Naive thymus-derived CD4-positive, alpha-beta T cell (primary cell): ENCODE measurements around the gene JSRP1. TPM values are rescaled to one million over a fixed set of nuclear protein-coding genes. Genes with fewer than 3 reads are reported as not detected.

ENCODE experiments used
- ATAC-seq: fragments of 150-1000 bp; cut with Tn5 transposase; 2 replicates; pipeline ENCODE4 v1.10.0; 2021; ENCODE audit warnings: mild to moderate bottlenecking, moderate library complexity
- CTCF ChIA-PET: fragments of 350-600 bp; sonication (Branson Sonifier 250); formaldehyde crosslinking; loops from one replicate; lab custom pipeline; 2021; ENCODE audit warnings: antibody characterized with exemption; lab: Charles Lee
- POLR2A ChIA-PET: fragments of 350-600 bp; sonication (Branson Sonifier 250); formaldehyde crosslinking; loops from one replicate; lab custom pipeline; 2021; ENCODE audit warnings: antibody characterized with exemption, inconsistent platforms; lab: Charles Lee
- DNase-seq, 9 donors: peaks; one replicate each; pipeline versions ENCODE4 v3.0.0 to v3.0.0-alpha.2; 2020 to 2022; ENCODE audit warnings: mixed read lengths in 1 of 9
- H3K27ac ChIP-seq: one replicate; pipeline ENCODE4 v1.7.0; 2013; ENCODE audit warnings: mild to moderate bottlenecking, low read depth, low read length, moderate library complexity
- H3K27me3 ChIP-seq, 2 donors: one replicate each; pipeline ENCODE4 v1.7.0; 2013; ENCODE audit warnings: low read length in 2 of 2, mild to moderate bottlenecking in 2 of 2, moderate library complexity in 2 of 2; ENCODE audit not compliant: control insufficient read depth in 2 of 2, insufficient read depth in 2 of 2
- H3K36me3 ChIP-seq, 3 experiments: 1 replicate in 2 of 3; 2 replicates in 1 of 3; pipeline ENCODE4 v1.7.0; 2013; ENCODE audit warnings: low read length in 3 of 3, mild to moderate bottlenecking in 3 of 3, moderate library complexity in 1 of 3; ENCODE audit not compliant: insufficient read depth in 3 of 3, control insufficient read depth in 2 of 3
- H3K4me1 ChIP-seq, 2 donors: one replicate each; pipeline ENCODE4 v1.7.0; 2013; ENCODE audit warnings: low read length in 2 of 2, mild to moderate bottlenecking in 2 of 2, moderate library complexity in 1 of 2; ENCODE audit not compliant: control insufficient read depth in 2 of 2, insufficient read depth in 2 of 2
- H3K4me3 ChIP-seq: 2 replicates; pipeline ENCODE4 v1.7.0; 2013; ENCODE audit warnings: mild to moderate bottlenecking, low read length
- H3K9me3 ChIP-seq, 3 experiments: 1 replicate in 2 of 3; 2 replicates in 1 of 3; pipeline ENCODE4 v1.7.0; 2013; ENCODE audit warnings: low read length in 3 of 3; ENCODE audit not compliant: control insufficient read depth in 2 of 3
- H3K27ac Mint-ChIP-seq, 9 donors: one replicate each; pipeline ENCODE4 v1.8.0; 2020 to 2022; ENCODE audit warnings: mixed read lengths in 9 of 9, mild to moderate bottlenecking in 8 of 9, moderate library complexity in 5 of 9, inconsistent platforms in 2 of 9
- H3K27me3 Mint-ChIP-seq, 5 donors: one replicate each; pipeline ENCODE4 v1.8.0; 2021 to 2022; ENCODE audit warnings: mixed read lengths in 5 of 5, mild to moderate bottlenecking in 1 of 5
- H3K36me3 Mint-ChIP-seq, 5 donors: one replicate each; pipeline ENCODE4 v1.8.0; 2020 to 2022; ENCODE audit warnings: mixed read lengths in 5 of 5, mild to moderate bottlenecking in 3 of 5, inconsistent platforms in 1 of 5
- H3K4me1 Mint-ChIP-seq, 7 donors: one replicate each; pipeline ENCODE4 v1.8.0; 2020 to 2022; ENCODE audit warnings: mixed read lengths in 7 of 7, mild to moderate bottlenecking in 3 of 7, inconsistent platforms in 1 of 7
- H3K4me3 Mint-ChIP-seq, 10 donors: one replicate each; pipeline ENCODE4 v1.8.0; 2020 to 2022; ENCODE audit warnings: mild to moderate bottlenecking in 10 of 10, mixed read lengths in 10 of 10, moderate library complexity in 6 of 10, inconsistent platforms in 2 of 10
- H3K9me3 Mint-ChIP-seq, 11 donors: one replicate each; pipeline ENCODE4 v1.8.0; 2020 to 2022; ENCODE audit warnings: mixed read lengths in 11 of 11, mild to moderate bottlenecking in 4 of 11, inconsistent platforms in 1 of 11, moderate library complexity in 1 of 11
- intact Hi-C, 2 donors: fragments of 100-400 bp; cut with micrococcal nuclease; formaldehyde crosslinking; loops; one replicate each; pipeline ENCODE4 v1.15.1; 2023
- microRNA-seq: library from miRNA; unstranded; fragments of <30 nt; microRNA quantifications from one replicate; pipeline ENCODE4 v1.2.0, GENCODE V29; 2022; ENCODE audit warnings: borderline microRNAs expressed
- polyA plus RNA-seq, 2 donors: library from polyadenylated mRNA; unstranded; fragments of 300-500 nt; fragmentation: Illumina TruSeq; gene quantifications; one replicate each; pipeline ENCODE4 v1.2.3, GENCODE V29; 2021
- total RNA-seq, 6 experiments: library from RNA in 5 of 6; stranded (reverse) in 5 of 6; gene quantifications; 1 replicate in 5 of 6; 2 replicates in 1 of 6; pipeline ENCODE4 v1.2.3 and lab custom pipeline; 2021 to 2026

Gene JSRP1
- total and polyA plus RNA-seq, 7 experiments from 2014 or later = 0.24 to 0.54 (median 0.34) TPM; not detected in 3

DNA sequence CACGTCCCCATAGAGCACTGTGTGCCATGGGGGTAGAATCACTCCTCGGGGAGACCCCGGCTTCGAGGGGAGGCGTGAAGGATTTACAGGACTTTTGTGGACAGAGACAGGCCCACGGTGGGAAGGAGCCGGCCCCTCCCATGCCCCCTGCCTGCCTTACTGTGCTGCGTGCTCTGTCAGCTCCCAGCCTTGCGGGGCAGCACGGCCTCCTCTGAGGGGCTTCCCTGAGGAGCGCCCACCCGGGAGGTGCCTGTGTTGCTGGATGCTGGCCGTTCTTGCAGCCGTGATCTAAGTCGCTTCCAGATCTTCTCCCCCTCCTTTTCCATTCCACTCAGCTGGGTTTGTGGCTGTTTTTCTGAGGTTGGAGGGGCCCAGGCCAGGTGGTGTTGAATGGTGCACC lies 49.2 kb downstream of the JSRP1 start:
- Histone ChIP-seq H3K27ac (no peak overlapping the region), H3K4me3 (no peak overlapping the region), H3K9me3 (no peaks in the 10 kb centered on the region), H3K36me3 (peaks cover 0 to 84% (median 2%) of the 10 kb centered on the region in 3 experiments), H3K27me3 (no peaks in the 10 kb centered on the region), H3K4me1 (no peaks in the 10 kb centered on the region)
- ATAC-seq (no peak), DNase-seq (no peak)
- ChIA-PET CTCF (no interaction called here), POLR2A (no interaction called here)
- intact Hi-C loops = no loop called here
- no peaks in the 10 kb centered on the region for H3K9me3 Mint-ChIP-seq
- H3K4me1 Mint-ChIP-seq = peaks cover 0 to 5% (median 0%) of the 10 kb centered on the region in 7 donors
- peaks cover 4 to 19% (median 5%) of the 10 kb centered on the region in 5 donors for H3K36me3 Mint-ChIP-seq
- no peak overlapping the region for H3K4me3 Mint-ChIP-seq
- H3K27me3 Mint-ChIP-seq = no peaks in the 10 kb centered on the region
- no peak overlapping the region for H3K27ac Mint-ChIP-seq

DNA sequence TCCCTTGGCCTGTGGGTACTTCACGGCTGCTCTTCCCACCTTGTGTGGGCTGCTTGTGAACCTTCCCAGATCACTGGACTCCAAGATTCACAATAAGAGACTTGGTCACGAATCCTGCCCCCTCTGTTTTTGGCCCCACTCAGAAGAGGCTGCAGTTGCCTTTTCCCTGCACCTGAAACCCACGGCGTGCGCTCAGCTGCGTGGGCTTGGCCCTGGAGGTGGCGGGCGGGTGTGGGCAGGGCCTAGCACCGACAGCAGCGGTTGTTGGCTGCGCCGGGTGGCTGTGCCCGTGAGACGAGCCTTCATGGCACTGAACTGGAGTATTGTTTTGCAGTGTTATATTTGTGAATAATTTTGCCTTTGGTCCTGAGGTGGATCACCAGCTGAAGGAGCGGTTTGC lies 53.9 kb downstream of the JSRP1 start:
- ChIA-PET CTCF (no interaction called here), POLR2A (no interaction called here)
- no peak overlapping the region for H3K4me3 Mint-ChIP-seq
- intact Hi-C loops = no loop called here
- H3K36me3 ChIP-seq = peaks cover 0 to 61% (median 0%) of the 10 kb centered on the region in 3 experiments
- ATAC-seq (no peak), DNase-seq (no peak)
- H3K4me1 Mint-ChIP-seq = peaks cover 0 to 10% (median 6%) of the 10 kb centered on the region in 7 donors
- no peak overlapping the region for H3K27ac ChIP-seq
- no peaks in the 10 kb centered on the region for H3K27me3 ChIP-seq
- no peaks in the 10 kb centered on the region for H3K9me3 Mint-ChIP-seq
- H3K4me3 ChIP-seq = no peak overlapping the region
- no peaks in the 10 kb centered on the region for H3K4me1 ChIP-seq
- no peaks in the 10 kb centered on the region for H3K9me3 ChIP-seq
- H3K36me3 Mint-ChIP-seq = peaks cover 0 to 18% (median 3%) of the 10 kb centered on the region in 5 donors
- peak overlapping the region in 1 of 9 donors; percentile 33 for H3K27ac Mint-ChIP-seq
- H3K27me3 Mint-ChIP-seq = no peaks in the 10 kb centered on the region

Small RNA genes within 50 kb of the gene (microRNA-seq; reads per million reads assigned to microRNA genes)
- not detected for gene MIR1227
- not detected for gene MIR4321

Other genes with a start within 250 kb of the JSRP1 start
- gene BTBD2, start 240.7 kb downstream of the JSRP1 start, total RNA-seq = 10 to 100 TPM; 53.0 to 70.8 (median 67.5) TPM
- gene BTBD2, start 240.7 kb downstream of the JSRP1 start, polyA plus RNA-seq = 1 to 10 TPM; 5.2 to 6.5 TPM
- 100 to 1,000 TPM; 190 to 347 (median 238) TPM for gene MKNK2, start 205.2 kb downstream of the JSRP1 start, total RNA-seq
- 10 to 100 TPM; 28.8 to 52.9 TPM for gene MKNK2, start 205.2 kb downstream of the JSRP1 start, polyA plus RNA-seq
- gene MOB3A, start 160.1 kb downstream of the JSRP1 start, total RNA-seq = 100 to 1,000 TPM in 4 of 5 experiments, 10 to 100 TPM in 1; 93.2 to 269 (median 117) TPM
- 100 to 1,000 TPM in 1 of 2 donors, 10 to 100 TPM in 1; 49.5 to 114 TPM for gene MOB3A, start 160.1 kb downstream of the JSRP1 start, polyA plus RNA-seq
- gene IZUMO4, start 159.5 kb downstream of the JSRP1 start, total RNA-seq = 10 to 100 TPM; 12.2 to 26.8 (median 15.7) TPM
- gene IZUMO4, start 159.5 kb downstream of the JSRP1 start, polyA plus RNA-seq = 1 to 10 TPM in 1 of 2 donors, under 1 TPM in 1; 0.73 to 1.9 TPM
- gene AP3D1, start 104.9 kb downstream of the JSRP1 start, total RNA-seq = 100 to 1,000 TPM in 1 of 5 experiments, 10 to 100 TPM in 4; 63.7 to 106 (median 80.3) TPM
- gene AP3D1, start 104.9 kb downstream of the JSRP1 start, polyA plus RNA-seq = 10 to 100 TPM; 12.3 to 41.7 TPM
- 10 to 100 TPM; 27.8 to 66.1 (median 38.3) TPM for gene DOT1L, start 92.5 kb downstream of the JSRP1 start, total RNA-seq
- 1 to 10 TPM in 1 of 2 donors, under 1 TPM in 1; 0.32 to 1.1 TPM for gene DOT1L, start 92.5 kb downstream of the JSRP1 start, polyA plus RNA-seq
- gene PLEKHJ1, start 20.1 kb downstream of the JSRP1 start, total RNA-seq = 10 to 100 TPM; 32.9 to 65.0 (median 50.2) TPM
- gene PLEKHJ1, start 20.1 kb downstream of the JSRP1 start, polyA plus RNA-seq = 100 to 1,000 TPM in 1 of 2 donors, 10 to 100 TPM in 1; 79.5 to 123 TPM
- 100 to 1,000 TPM; 131 to 150 (median 133) TPM for gene SF3A2, start 19.6 kb downstream of the JSRP1 start, total RNA-seq
- 10 to 100 TPM; 22.3 to 34.5 TPM for gene SF3A2, start 19.6 kb downstream of the JSRP1 start, polyA plus RNA-seq
- gene AMH, start 7.1 kb downstream of the JSRP1 start, total RNA-seq = 10 to 100 TPM in 2 of 5 experiments, 1 to 10 TPM in 2, under 1 TPM in 1; 0.37 to 12.9 (median 4.6) TPM
- gene AMH, start 7.1 kb downstream of the JSRP1 start, polyA plus RNA-seq = not detected
- gene PEAK3, start 25.8 kb upstream of the JSRP1 start, total RNA-seq = 1 to 10 TPM in 1 of 5 experiments, under 1 TPM in 3, not detected in 1; 0.14 to 3.9 (median 0.45) TPM
- gene PEAK3, start 25.8 kb upstream of the JSRP1 start, polyA plus RNA-seq = under 1 TPM; 0.14 to 0.44 TPM
- gene LINGO3, start 51.7 kb upstream of the JSRP1 start, total RNA-seq = 1 to 10 TPM in 2 of 5 experiments, under 1 TPM in 3; 0.27 to 1.8 (median 0.72) TPM
- 10 to 100 TPM in 1 of 2 donors, 1 to 10 TPM in 1; 3.6 to 12.9 TPM for gene LINGO3, start 51.7 kb upstream of the JSRP1 start, polyA plus RNA-seq
- 100 to 1,000 TPM in 3 of 5 experiments, 10 to 100 TPM in 2; 79.4 to 131 (median 102) TPM for gene LSM7, start 72.2 kb upstream of the JSRP1 start, total RNA-seq
- gene LSM7, start 72.2 kb upstream of the JSRP1 start, polyA plus RNA-seq = 100 to 1,000 TPM; 142 to 182 TPM
- 100 to 1,000 TPM in 4 of 5 experiments, 10 to 100 TPM in 1; 92.2 to 150 (median 140) TPM for gene SPPL2B, start 72.3 kb upstream of the JSRP1 start, total RNA-seq
- gene SPPL2B, start 72.3 kb upstream of the JSRP1 start, polyA plus RNA-seq = 10 to 100 TPM; 11.1 to 15.7 TPM
- gene TMPRSS9, start 103.8 kb upstream of the JSRP1 start, total RNA-seq = not detected
- gene TMPRSS9, start 103.8 kb upstream of the JSRP1 start, polyA plus RNA-seq = not detected
- 10 to 100 TPM; 31.3 to 70.8 (median 35.4) TPM for gene TIMM13, start 171.2 kb upstream of the JSRP1 start, total RNA-seq
- 10 to 100 TPM; 63.6 to 75.3 TPM for gene TIMM13, start 171.2 kb upstream of the JSRP1 start, polyA plus RNA-seq
- gene LMNB2, start 200.5 kb upstream of the JSRP1 start, total RNA-seq = 10 to 100 TPM; 10.8 to 86.4 (median 16.6) TPM
- gene LMNB2, start 200.5 kb upstream of the JSRP1 start, polyA plus RNA-seq = 10 to 100 TPM in 1 of 2 donors, 1 to 10 TPM in 1; 5.6 to 11.4 TPM
- gene GADD45B, start 219.7 kb upstream of the JSRP1 start, total RNA-seq = 100 to 1,000 TPM in 2 of 5 experiments, 10 to 100 TPM in 3; 71.7 to 157 (median 84.2) TPM
- gene GADD45B, start 219.7 kb upstream of the JSRP1 start, polyA plus RNA-seq = 10 to 100 TPM; 30.1 to 38.4 TPM